ENCODE data around the gene USP7. TPM values are rescaled to one million over a fixed set of nuclear protein-coding genes. Genes with fewer than 3 reads are reported as not detected.

Gene USP7
- polyA plus RNA-seq, 1 of the 3 experiments (the other 2 are of a cell fraction): 8.6 TPM

GRCh38 chr16:8923199-8923598, 40.5 kb downstream of the USP7 start:
- Histone ChIP-seq H3K4me3 (ENCODE audit: low read depth in 2 of 2, low read length in 1 of 2) (no peak overlapping the region), H3K79me2 (ENCODE audit: insufficient read depth) (peaks cover 65% of the 10 kb centered on the region), H4K20me1 (ENCODE audit: insufficient read depth) (peaks cover 71% of the 10 kb centered on the region), H3K9me3 (no peaks in the 10 kb centered on the region), H3K9me2 (no peaks in the 10 kb centered on the region), H3K4me1 (ENCODE audit: control insufficient read depth in 1 of 2, insufficient read depth in 2 of 2, low read depth in 1 of 2, low read length in 1 of 2) (no peaks in the 10 kb centered on the region; a peak in 1 of 4 replicates), H3K36me3 (replicated peaks in 1 of 2; ENCODE audit: control insufficient read depth in 1 of 2, insufficient read depth in 2 of 2, low read length in 1 of 2) (peaks cover 35 to 58% of the 10 kb centered on the region in 2 experiments), H3K9ac (no peak overlapping the region), H3K27me3 (ENCODE audit: insufficient read depth) (no peaks in the 10 kb centered on the region), H3F3A (replicated peaks; ENCODE audit: insufficient read depth) (no peaks in the 10 kb centered on the region), H3K27ac (ENCODE audit: low read depth in 2 of 2, low read length in 1 of 2) (no peak overlapping the region; a peak in 1 of 4 replicates), H2AFZ (ENCODE audit: low read depth) (no peak overlapping the region), H3K4me2 (no peak overlapping the region)
- WGBS (ENCODE audit: low lambda C conversion rate): 78% methylated on average over 11 of the region's 11 CpGs
- TF ChIP-seq ELF1 (IDR thresholded peaks at IDR 0.05): no peak
- TF ChIP-seq NFIC (IDR thresholded peaks at IDR 0.05; ENCODE audit: borderline replicate concordance): no peak
- TF ChIP-seq FOXJ3 (CRISPR knock-in tag; IDR thresholded peaks at IDR 0.05): no peak
- TF ChIP-seq RCOR1 (IDR thresholded peaks at IDR 0.05; ENCODE audit: low read length): no peak
- TF ChIP-seq YY1 (IDR thresholded peaks at IDR 0.05; ENCODE audit: low read depth): no peak
- POLR2A ChIA-PET: no interaction called here
- CTCF ChIA-PET: interaction anchor here (3.1 kb wide), 1 partner anchor 85 kb away, joined by 10 read pairs; no protein-coding TSS in a partner anchor
- DNase-seq: no peak

- no peaks in the 10 kb centered on the region for H3K9me2 ChIP-seq
- POLR2A ChIA-PET: no interaction called here
- H3K4me3 ChIP-seq (ENCODE audit: low read depth in 2 of 2, low read length in 1 of 2): no peak overlapping the region
- H3F3A ChIP-seq (replicated peaks; ENCODE audit: insufficient read depth): no peaks in the 10 kb centered on the region
- no peak overlapping the region for H3K27ac ChIP-seq (ENCODE audit: low read depth in 2 of 2, low read length in 1 of 2)
- CTCF ChIA-PET: interaction anchor here (1.5 to 3.1 kb wide), 3 partner anchors 13 to 87 kb away, joined by 3 to 10 read pairs (median 8); no protein-coding TSS in a partner anchor
- TF ChIP-seq GABPA (IDR thresholded peaks at IDR 0.05; ENCODE audit: low read depth): no peak
- no peak for TF ChIP-seq JUND (IDR thresholded peaks at IDR 0.05)
- TF ChIP-seq MEF2A (IDR thresholded peaks at IDR 0.05; ENCODE audit: borderline replicate concordance, low read depth): no peak
- no peak for TF ChIP-seq NFIC (IDR thresholded peaks at IDR 0.05; ENCODE audit: borderline replicate concordance)
- TF ChIP-seq NRF1 (IDR thresholded peaks at IDR 0.05; ENCODE audit: low read depth, low read length): no peak
- no peak for TF ChIP-seq MXI1 (IDR thresholded peaks at IDR 0.05; ENCODE audit: low read depth, low read length)
- TF ChIP-seq CTCF (IDR thresholded peaks at IDR 0.05): no peak
- no peak for TF ChIP-seq SMC3 (IDR thresholded peaks at IDR 0.05; ENCODE audit: low read depth, low read length)
- no peak for TF ChIP-seq GATA2 (CRISPR knock-in tag; IDR thresholded peaks at IDR 0.05)
- no peak for TF ChIP-seq USF2 (IDR thresholded peaks at IDR 0.05; ENCODE audit: borderline replicate concordance, low read depth, low read length)
- TF ChIP-seq TEAD4 (IDR thresholded peaks at IDR 0.05; ENCODE audit: borderline replicate concordance, insufficient read depth): no peak
- no peak for TF ChIP-seq IRF3 (IDR thresholded peaks at IDR 0.05; ENCODE audit: low read depth, low read length)
- TF ChIP-seq TCF12 (IDR thresholded peaks at IDR 0.05): no peak
- no peak for TF ChIP-seq RXRA (IDR thresholded peaks at IDR 0.05; ENCODE audit: borderline replicate concordance, low read depth)
- no peak for TF ChIP-seq YY1 (IDR thresholded peaks at IDR 0.05; ENCODE audit: low read depth)
- peaks cover 47% of the 10 kb centered on the region for H3K79me2 ChIP-seq (ENCODE audit: insufficient read depth)
- no peaks in the 10 kb centered on the region for H3K27me3 ChIP-seq (ENCODE audit: insufficient read depth)
- H4K20me1 ChIP-seq (ENCODE audit: insufficient read depth): peaks cover 57% of the 10 kb centered on the region
- H3K4me2 ChIP-seq: no peak overlapping the region
- no peaks in the 10 kb centered on the region; a peak in 1 of 4 replicates for H3K4me1 ChIP-seq (ENCODE audit: control insufficient read depth in 1 of 2, insufficient read depth in 2 of 2, low read depth in 1 of 2, low read length in 1 of 2)
- H3K36me3 ChIP-seq (replicated peaks in 1 of 2; ENCODE audit: control insufficient read depth in 1 of 2, insufficient read depth in 2 of 2, low read length in 1 of 2): peaks cover 49 to 64% of the 10 kb centered on the region in 2 experiments
- no peak for DNase-seq
- no peak overlapping the region for H2AFZ ChIP-seq (ENCODE audit: low read depth)
- H3K9ac ChIP-seq: no peak overlapping the region
- 95% methylated on average over 10 of the region's 10 CpGs for WGBS (ENCODE audit: low lambda C conversion rate)
- H3K9me3 ChIP-seq: no peaks in the 10 kb centered on the region
Observed at GRCh38 chr16:8921347-8921984, 42.2 kb downstream of the USP7 start.
